ENCODE measurements around the gene GSTM3.
"Not testable (repeated sequence)": the region's sequence is repeated elsewhere in the genome, so short reads cannot be mapped to it uniquely, and the experiment has no call there.

GSTM3 gene

DNA sequence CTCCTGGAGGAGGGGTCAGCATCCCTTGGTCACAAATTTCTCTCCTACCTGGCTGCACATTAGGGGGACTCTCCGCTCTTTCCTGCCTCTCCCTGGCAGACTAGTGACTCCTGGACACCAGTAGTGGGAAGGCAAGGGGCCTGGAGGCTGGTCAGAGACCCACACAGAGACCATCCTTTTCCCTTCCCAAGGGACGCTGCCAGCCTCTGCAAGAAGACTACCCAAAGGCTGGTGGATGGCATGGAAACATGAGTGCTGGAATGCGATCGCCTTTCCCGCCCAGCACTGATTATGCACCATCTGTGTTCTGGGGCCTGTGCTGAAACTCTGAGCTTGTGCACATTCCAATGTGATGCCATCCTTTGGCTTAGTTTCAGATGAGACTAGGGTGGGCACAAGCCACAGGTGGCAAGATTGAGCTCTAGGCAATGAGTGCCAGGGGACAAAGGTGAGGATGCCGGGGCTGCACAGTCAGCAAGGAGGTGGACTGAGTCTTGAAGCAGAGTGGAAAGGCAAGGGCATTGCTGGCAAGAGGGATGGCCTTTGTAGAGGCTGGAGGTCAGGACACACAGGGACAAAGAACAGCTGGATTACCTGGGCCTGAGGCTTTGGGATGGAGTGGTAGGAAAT lies 35.5 kb upstream of the GSTM3 start:
- in situ Hi-C loops (cut with MboI; ENCODE audit: low sequenced_read_pairs): no loop called here

DNA sequence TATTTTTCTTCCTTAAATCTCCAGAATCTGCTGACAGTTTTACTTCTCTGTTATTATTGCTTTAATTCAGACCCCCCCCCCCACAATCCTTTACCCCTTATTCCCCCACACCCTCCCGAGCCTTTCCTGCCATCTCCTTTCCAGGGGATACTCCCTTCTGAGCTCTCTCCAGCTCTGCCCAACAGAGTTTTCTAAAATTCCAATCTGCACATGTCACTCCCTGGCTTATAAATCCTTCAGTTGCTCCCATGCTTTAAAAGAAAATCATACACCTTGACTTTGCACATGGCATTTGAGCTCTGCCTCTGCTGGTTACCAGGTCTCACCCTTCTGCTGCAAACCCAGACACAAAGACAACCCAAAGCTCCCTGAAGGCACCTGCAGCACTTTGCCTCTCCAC lies 34.6 kb upstream of the GSTM3 start:
- in situ Hi-C loops (cut with MboI; ENCODE audit: low sequenced_read_pairs): no loop called here

DNA sequence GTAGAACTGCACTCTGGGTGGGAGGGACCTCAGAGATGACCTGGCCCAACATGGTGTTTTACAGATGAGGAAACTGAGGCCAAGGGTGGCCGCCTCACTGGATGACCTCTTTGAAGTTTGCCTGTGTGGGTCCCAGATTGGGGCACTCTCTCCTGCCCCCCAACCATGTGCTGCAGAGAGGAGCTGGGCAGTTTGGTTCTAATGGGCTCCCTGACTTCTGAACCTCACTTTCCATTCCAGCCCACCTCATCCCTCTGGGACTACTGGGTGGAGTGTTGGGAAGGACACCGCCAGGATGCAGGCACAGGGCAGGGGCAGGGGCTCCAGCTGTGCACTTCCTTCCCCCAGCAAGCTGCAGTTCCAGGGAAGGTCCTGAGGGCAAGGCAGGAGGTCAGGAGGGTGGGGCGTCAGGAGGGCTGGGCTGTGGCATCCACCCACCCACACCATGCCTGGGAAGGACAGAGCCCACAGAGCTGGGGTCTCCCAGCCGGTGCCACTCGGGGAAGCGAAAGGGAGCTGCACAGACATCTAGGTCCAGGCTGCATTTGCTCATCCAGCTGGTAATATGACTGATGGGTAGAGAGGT lies 33.2 kb upstream of the GSTM3 start:
- in situ Hi-C loops (cut with MboI; ENCODE audit: low sequenced_read_pairs): loop anchor here (5.0 kb wide), 3 partner anchors 132 to 227 kb away; partner anchors contain the start of genes AHCYL1 and GNAI3

DNA sequence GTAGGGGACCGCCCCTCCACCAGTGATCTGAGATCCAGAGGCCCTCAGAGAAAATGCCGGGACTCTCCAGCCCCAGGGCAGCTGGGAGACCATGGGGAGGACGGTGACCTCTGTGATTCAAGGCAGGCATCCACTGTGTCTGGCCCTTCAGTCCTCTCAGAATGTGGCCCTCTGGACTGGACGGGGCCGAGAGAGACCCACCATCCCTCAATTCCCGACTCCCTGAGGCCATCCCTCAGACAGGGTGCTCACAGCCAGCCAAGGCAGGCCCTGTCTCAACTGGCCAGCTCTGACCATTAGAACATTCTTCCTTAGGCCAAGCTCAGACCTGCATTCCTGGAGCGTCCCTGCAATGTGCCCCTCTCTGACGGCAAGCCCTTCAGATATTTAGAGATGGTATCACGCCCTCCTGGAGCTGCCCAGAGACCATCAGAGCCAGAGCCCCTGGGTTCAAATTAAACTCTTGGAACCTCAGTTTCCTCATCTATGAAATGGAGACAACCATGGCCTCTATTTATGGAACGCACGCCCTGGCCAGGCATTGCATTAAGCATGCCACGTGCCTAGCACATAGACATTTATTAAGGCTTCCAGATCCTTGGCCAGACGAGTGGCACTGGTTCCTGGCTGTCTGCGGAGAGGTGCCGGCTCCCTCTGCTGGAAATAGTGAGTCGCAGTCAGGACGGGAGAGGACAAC lies 32.5 kb upstream of the GSTM3 start:
- in situ Hi-C loops (cut with MboI; ENCODE audit: low sequenced_read_pairs): loop anchor here (5.0 kb wide), 3 partner anchors 131 to 226 kb away; partner anchors contain the start of genes AHCYL1 and GNAI3

DNA sequence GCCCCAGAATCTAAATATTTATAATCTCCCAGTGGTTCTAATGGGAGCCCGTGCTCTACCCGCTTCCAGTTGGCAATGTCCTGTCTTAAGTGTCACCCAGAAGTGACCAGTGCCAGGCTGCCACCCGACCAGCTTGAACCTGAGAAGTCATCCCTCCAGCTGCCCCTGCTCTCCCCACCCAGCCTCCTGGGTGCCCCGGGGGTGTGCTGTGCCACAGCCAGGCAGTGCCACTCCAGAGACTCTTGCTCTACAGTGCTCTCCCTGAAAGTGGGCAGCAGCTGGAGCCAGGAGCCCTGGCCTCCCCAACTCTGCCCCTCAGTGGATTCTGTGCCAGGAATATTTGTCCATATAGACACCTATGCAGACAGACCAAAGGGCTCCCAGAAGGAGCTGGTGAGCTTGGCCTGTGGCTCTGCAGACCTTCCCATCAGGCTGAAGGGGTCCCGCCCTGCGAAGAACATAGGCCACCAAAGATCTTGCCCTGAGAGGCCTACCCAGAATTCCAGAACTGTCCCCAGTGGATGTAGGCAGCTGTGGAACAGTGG lies 31.9 kb upstream of the GSTM3 start:
- in situ Hi-C loops (cut with MboI; ENCODE audit: low sequenced_read_pairs): loop anchor here (5.0 kb wide), 3 partner anchors 130 to 225 kb away; partner anchors contain the start of genes AHCYL1 and GNAI3

DNA sequence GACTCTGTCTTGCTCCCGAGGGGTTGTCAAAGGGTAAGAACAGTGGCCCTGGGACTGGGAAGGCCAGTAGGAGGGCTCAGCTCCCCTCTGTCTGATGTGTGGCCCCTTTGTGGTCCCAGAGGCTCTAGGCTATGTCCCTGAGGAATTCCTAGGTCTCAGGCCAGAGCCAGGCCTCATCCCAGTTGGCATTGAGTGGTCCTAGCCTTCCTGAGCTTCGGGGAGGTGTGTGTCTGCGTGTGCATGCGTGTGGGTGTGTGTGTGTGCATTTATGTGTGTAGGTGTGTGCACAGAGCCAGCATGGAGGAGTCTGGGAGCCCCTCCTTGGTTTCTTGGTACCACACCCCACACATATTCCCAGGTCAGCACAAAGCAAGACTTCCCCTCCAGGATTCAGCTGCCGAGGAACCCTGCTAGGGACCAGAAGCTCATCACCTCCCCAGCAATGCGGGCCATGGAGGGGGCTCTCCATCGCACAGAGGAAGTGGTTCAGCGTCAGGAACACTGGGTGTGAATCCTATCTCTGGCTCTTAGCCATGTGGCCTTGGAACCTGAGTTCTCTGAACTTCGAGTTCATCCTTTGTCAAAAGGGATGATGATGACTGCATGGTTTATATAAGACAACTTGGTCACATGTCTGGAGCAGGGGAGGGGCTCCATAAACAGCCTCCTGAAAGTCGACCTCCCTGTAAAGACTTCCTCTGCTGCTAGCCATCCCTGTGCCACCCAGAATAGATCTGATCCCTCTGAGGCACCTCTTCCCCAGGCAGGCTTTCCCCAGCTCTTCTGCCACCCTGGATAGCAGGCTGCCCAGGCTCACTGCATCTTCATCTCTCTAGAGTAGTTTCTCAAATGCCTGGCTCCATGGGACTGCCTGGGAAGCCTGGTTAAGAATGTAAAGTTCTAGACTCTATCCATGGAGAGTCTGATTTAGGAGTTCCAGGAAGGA lies 31.1 kb upstream of the GSTM3 start:
- in situ Hi-C loops (cut with MboI; ENCODE audit: low sequenced_read_pairs): loop anchor here (5.0 kb wide), 3 partner anchors 130 to 225 kb away; partner anchors contain the start of genes AHCYL1 and GNAI3

DNA sequence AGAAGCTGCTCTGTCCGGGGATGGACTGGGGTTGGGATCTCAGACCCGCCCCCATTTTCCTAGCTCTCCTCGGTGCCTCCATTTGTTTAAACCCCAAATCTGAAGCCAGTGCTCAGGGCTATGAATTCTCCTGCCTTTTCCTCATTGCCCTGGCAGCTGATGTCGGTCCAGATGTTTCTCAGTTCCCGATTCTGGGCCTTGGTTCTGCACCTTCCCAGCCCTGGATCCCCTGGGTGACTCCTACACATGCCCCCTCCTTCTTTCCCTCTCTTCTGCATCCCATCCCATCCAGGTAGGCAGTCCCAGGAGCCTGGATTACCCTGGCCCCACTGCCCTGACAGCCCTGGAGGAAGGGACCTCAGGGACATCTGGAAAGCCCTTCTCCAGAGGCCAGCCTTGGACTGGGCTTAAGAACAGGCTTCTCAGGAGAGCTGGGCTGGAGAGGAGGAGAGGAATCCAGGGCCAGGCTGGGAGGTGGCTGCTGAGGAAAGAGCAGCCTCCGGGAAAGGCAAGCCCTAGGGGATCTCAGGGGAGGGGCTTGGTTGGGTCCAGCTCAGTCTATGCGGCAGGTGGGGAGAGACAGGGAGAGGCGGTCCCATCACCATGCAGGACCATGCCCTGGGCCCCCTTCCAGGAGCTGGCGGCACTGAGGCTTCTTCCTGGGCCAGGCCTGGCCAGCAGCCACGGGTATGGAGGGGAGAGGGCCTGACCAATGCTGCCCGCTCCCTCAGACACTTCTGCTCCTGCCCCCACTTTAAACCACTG lies 29.7 kb upstream of the GSTM3 start:
- in situ Hi-C loops (cut with MboI; ENCODE audit: low sequenced_read_pairs): loop anchor here (5.0 kb wide), 3 partner anchors 128 to 223 kb away; partner anchors contain the start of genes AHCYL1 and GNAI3

DNA sequence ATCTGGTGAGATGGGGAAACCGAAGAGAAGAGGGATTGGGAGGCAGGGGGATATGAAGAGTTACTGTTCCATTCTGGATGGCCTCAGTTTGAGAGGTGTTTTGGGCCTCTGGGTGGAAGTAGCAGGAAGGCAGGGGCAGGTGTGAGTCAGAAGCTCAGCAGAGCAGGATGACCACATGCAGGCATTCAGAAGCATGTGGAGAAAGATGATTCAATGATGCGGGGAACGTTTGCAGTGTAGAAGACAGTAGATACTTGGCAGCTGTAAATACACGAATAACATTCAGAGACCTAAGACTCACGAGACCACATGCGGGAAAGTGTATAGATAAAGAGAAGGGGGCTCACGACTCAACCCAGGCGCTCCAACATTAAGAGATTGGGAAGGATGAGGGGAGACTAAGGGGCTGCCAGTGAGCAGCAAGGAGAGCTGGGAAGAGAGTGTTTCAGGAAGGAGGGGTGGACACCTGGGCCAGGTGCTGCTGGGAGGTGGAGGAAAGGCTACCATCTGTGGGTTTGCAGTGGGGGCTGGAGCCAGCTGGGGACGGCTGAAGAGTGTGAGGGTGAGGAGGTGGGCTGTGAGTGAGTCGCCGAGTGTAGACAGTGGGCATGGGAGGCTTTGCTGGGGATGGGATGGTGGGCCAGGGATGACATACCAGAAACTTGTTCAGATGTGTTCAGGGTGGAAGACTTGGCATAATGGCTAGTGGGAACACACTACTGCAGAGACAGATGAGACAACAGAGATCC lies 28.7 kb upstream of the GSTM3 start:
- in situ Hi-C loops (cut with MboI; ENCODE audit: low sequenced_read_pairs): loop anchor here (5.0 kb wide), 3 partner anchors 127 to 222 kb away; partner anchors contain the start of genes AHCYL1 and GNAI3

DNA sequence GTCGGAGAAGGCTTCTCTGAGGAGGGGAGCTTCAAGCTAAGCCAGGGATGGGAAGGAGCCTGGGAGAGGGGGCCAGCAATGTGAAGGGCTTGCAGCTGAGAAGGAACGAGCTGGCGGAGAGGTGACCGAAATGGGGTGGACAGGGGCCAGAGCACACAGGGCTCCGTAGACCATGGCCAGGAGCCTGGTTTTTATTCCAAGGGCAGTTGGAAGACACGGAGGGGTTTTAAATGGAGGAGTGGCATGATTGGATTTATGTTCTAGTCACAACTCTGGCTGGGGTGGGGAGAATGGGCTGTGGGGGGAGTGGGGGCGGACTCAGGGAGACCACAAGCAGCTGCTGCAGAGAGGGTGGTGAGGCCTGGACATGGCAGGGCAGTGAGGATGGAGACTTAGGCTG lies 28.0 kb upstream of the GSTM3 start:
- in situ Hi-C loops (cut with MboI; ENCODE audit: low sequenced_read_pairs): no loop called here

DNA sequence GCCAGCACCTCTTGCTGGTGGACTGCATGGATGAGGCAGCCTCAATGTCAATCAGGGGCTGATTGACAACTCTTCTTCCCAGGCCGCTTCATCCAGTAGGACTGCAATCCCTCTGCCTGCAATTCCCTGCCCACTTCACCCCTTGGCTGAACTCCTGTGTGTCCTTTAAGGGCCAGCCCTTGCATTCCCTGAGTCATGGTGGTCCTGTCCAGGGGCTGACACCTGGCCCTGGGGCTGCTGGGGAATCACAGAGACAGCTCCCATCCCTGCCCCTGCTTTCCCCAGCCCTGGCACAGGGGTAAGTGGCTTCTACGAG lies 27.5 kb upstream of the GSTM3 start:
- in situ Hi-C loops (cut with MboI; ENCODE audit: low sequenced_read_pairs): no loop called here

DNA sequence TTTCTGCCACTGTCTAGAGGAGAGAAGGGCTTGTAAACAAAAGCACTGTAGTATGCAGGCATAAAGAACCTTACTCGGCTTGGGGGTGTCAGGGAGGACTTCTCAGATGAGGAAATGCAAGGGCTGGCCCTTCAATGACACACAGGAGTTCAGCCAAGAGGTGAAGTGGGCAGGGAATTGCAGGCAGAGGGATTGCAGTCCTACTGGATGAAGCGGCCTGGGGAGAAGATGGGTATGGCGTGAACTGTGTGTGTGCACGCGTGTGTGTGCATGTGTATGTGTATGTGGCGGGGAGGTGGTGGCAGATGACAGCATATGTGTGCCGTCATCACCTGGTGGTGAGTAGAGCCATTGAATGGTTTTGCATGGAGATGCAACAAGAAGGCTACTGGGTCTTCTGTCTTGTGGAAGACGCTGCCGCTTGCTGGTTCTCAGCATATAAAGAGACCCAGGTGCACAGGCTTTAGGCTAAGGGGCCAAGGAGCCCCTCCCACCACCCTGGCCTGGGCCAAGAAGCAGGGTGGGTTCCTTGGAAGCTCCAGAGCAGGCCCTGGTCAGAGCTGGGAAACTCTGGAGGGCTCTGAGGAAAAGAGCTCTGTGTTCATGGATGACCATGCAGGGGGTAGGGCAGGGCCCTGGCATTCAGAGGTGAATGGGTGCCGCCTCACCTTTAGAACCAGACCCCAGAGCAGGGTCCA lies 26.9 kb upstream of the GSTM3 start:
- in situ Hi-C loops (cut with MboI; ENCODE audit: low sequenced_read_pairs): no loop called here

DNA sequence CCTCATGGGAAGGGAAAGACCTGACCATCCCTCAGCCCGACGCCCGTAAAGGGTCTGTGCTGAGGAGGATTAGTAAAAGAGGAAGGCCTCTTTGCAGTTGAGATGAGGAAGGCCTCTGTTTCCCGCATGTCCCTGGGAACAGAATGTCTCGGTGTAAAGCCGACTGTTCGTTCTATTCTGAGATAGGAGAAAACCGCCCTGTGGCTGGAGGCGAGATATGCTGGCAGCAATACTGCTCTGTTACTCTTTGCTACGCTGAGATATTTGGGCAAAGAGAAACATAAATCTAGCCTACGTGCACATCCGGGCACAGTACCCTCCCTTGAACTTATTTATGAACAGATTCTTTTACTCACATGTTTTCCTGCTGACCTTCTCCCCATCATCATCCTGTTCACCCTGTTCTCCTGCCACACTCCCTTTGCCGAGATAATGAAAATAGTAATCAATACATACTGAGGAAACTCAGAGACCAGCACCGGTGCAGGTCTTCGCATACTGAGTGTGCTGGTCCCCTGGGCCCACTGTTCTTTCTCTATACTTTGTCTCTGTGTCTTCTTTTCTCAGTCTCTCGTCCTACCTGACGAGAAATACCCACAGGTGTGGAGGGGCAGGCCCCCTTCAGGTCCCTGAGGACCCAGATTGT lies 26.3 kb upstream of the GSTM3 start:
- in situ Hi-C loops (cut with MboI; ENCODE audit: low sequenced_read_pairs): not testable (repeated sequence)

DNA sequence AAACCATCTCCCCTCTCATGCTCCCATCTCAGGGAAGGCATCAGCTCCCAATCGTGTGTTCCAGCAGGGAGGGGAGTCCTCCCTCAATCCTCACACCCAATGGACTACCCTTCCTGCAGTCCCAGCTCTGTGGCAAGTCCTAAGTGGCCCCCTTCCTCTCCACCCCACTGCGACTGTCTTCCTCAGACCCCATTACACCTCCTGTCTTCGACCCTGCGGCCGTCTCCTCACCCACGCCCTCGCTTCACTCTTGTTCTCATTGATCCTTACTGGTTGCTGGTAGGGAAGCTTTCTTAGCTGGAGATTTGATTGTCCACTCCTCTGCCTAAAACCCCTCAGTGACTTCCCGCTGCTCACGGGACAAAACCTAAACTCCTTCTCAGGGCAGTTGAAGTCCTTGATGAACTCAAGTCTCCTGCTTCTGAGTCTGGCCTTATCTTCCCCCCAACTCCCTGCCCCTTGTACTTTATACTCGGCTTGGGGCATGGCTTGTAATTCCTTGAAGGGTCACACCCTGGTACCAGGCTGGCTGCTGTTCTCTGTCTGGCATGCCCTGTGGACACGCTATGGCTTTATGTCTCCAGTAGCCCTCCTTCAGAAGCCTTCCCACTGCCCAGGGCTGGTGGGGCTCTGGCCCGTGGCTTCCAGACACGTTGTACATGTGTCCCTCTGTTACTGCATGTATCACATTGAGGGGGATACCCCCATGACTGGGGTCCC lies 25.2 kb upstream of the GSTM3 start:
- in situ Hi-C loops (cut with MboI; ENCODE audit: low sequenced_read_pairs): no loop called here

DNA sequence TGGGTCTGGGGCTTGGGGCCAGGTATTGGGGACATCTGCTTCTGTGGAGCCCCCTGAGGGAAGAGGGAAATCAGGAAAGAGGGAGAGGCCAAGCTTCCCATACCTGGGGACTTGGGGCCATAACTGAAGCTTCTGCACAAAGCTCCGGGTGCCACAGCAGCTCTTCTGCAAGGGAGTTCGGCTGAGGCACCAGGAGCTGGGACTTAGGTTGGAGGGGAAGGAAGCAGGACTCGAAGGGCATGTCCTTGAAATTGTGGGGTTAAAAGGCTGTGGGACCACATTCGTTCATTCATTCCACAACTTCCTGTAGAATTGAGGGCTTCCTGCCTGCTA lies 24.6 kb upstream of the GSTM3 start:
- in situ Hi-C loops (cut with MboI; ENCODE audit: low sequenced_read_pairs): no loop called here

DNA sequence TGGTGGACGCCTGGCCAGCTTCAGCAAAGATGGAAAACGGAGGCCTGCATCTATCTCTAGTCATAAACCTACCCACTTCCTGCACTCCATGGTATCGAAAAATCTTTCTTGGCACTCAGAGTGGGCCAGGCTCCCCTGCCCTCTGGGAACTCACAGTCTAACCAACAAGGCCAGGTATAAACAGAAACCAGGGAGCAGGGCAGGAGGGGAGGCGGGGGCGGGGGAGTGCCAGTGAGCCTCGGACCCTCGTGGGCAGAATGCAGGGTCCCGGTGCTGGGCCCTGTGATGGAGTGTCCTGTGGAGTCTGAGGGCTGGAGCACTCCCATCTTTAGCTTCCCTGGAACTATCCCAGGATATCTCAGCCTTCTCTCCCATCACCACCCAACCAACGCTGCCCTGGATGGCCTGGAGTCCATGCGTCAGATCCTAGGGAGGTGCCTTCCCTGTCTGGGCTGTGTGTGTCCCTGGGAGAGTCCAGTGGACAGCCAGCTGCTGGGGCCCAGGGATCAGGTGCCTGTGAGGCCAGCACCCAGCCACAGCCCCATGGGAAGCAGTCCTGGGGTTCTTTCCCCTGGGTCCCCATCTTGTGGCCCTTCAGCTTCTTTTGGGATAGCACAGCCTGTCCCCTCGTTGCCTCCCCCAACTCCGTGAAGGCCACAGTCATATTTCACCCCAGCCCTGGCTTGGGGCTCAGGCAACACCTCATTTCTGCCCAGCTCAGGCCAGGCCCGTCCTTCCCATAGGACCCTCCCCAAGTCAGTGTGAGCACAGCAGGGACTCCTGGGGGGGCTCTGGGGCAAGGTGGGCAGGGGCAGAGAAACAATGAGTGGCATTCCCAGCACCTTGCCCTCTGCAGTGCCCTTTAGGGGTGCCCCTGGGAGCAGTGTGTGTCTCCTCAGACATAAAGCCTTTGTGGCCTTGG lies 24.0 kb upstream of the GSTM3 start:
- in situ Hi-C loops (cut with MboI; ENCODE audit: low sequenced_read_pairs): no loop called here

DNA sequence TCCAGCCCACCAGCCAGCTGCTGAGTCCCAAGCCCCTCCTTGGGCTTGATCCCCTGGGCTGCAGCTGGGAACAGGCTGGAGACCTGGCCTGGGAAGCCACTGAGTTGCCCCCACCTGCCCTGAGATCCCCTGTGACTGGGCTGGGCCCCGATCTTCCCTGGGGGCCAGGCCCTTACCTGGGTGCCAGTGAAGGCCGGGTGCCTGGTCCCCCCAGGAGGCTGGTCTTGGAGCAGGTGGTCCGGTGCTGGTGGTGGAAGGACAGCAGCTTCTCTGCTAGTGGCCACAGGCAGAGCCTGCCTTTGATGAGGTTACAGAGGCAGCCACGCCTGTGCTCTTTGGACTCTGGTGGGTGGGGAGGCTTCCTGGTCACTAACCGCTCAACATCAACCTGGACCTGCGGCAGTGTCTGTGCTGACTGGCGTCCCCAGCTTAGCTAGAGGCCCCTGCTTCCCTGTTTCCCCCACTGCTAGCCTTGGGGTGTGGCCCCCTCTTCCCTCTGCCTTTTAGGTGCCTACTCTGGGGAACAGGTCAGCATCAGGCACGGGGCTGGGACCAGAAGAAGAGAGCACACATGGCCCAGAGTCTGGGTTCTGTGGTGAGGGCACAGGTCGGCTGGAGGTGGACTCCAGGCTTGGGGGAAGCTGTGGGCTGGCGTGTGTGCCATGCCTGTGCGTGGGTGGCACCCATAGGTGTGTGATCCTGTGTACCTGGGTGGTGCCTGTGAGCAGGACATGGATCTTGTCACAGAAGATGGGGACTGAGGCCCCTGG lies 23.0 kb upstream of the GSTM3 start, which contains the start of gene EPS8L3:
EPS8L3 (minus strand) TSS at position 278 of the 770 bp plus-strand sequence. CDS start 2,174 bp downstream, outside the sequence.
- in situ Hi-C loops (cut with MboI; ENCODE audit: low sequenced_read_pairs): no loop called here

Measured in HL-60/S4 treated with phorbol 12-myristate 13-acetate at 8.2 ng/mL for 4 days and 3 days (cell line).